GM23248 (cell line): ENCODE measurements around the gene ZNF576.
"Not testable (repeated sequence)": the region's sequence is repeated elsewhere in the genome, so short reads cannot be mapped to it uniquely, and the experiment has no call there.

Experiments used
- EZH2 ChIP-seq: fragments of 200-600 bp; sonication (generic); IDR thresholded peaks from 2 replicates; pipeline ENCODE4 v1.6.1; 2018; ENCODE audit warnings: antibody characterized with exemption, mild to moderate bottlenecking; ENCODE audit not compliant: insufficient read depth, poor library complexity, severe bottlenecking
- EZH2phosphoT487 ChIP-seq: fragments of 200-600 bp; sonication (generic); IDR thresholded peaks from 2 replicates; pipeline ENCODE4 v1.6.1; 2018; ENCODE audit warnings: antibody characterized with exemption, moderate library complexity, mild to moderate bottlenecking, low read depth; ENCODE audit not compliant: insufficient read depth

DNA sequence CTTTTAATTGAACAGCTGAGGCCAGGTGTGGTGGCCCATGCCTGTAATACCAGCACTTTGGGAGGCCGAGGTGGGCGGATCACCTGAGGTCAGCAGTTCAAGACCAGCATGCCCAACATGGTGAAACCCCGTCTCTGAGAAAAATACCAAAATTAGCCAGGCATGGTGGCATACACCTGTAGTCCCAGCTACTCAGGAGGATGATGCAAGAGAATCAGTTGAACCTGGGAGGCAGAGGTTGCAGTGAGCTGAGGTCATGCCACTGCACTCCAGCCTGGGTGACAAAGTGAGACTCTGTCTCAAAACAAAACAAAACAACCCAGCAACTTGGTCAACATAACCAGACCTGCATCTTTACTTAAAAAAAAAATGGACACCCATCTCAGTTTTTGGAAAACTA is 9.4 kb upstream of the ZNF576 start:
- not testable (repeated sequence) for TF ChIP-seq EZH2, EZH2phosphoT487
